Hepatocyte (in vitro differentiated cells): ENCODE results near the gene PRR19.

ENCODE experiments used
- EZH2 ChIP-seq: fragments of 200-600 bp; sonication (generic); IDR thresholded peaks from 2 replicates; pipeline ENCODE4 v1.6.1; 2016; ENCODE audit warnings: antibody characterized with exemption, mild to moderate bottlenecking, borderline replicate concordance
- EZH2phosphoT487 ChIP-seq: fragments of 200-600 bp; sonication (generic); IDR thresholded peaks from one replicate; pipeline ENCODE4 v1.6.1; 2018; ENCODE audit warnings: antibody characterized with exemption, mild to moderate bottlenecking, low read depth, moderate library complexity; ENCODE audit not compliant: unreplicated experiment, severe bottlenecking
- TF ChIP-seq, protein P1 (sequence below): fragments of 200-600 bp; sonication (generic); IDR thresholded peaks from 2 replicates; pipeline ENCODE4 v1.5.1; 2016; ENCODE audit warnings: antibody characterized with exemption, mild to moderate bottlenecking; ENCODE audit not compliant: poor library complexity

- TF ChIP-seq, protein P1, sequence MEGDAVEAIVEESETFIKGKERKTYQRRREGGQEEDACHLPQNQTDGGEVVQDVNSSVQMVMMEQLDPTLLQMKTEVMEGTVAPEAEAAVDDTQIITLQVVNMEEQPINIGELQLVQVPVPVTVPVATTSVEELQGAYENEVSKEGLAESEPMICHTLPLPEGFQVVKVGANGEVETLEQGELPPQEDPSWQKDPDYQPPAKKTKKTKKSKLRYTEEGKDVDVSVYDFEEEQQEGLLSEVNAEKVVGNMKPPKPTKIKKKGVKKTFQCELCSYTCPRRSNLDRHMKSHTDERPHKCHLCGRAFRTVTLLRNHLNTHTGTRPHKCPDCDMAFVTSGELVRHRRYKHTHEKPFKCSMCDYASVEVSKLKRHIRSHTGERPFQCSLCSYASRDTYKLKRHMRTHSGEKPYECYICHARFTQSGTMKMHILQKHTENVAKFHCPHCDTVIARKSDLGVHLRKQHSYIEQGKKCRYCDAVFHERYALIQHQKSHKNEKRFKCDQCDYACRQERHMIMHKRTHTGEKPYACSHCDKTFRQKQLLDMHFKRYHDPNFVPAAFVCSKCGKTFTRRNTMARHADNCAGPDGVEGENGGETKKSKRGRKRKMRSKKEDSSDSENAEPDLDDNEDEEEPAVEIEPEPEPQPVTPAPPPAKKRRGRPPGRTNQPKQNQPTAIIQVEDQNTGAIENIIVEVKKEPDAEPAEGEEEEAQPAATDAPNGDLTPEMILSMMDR, result no peak
- no peak for TF ChIP-seq EZH2phosphoT487
- no peak for TF ChIP-seq EZH2
These were observed 9.0 kb upstream of the PRR19 start for GRCh38 chr19:42292963-42293362.
